Nephron progenitor cell (in vitro differentiated cells): Measurements from ENCODE around the gene INSC.

Experiments used
- DNase-seq: peaks from one replicate; pipeline ENCODE4 v3.0.0; 2021
- H3K27ac Mint-ChIP-seq: 2 replicates; pipeline ENCODE4 v1.8.0; 2021; ENCODE audit warnings: mild to moderate bottlenecking, moderate library complexity, mixed read lengths
- H3K27me3 Mint-ChIP-seq: 2 replicates; pipeline ENCODE4 v1.8.0; 2021; ENCODE audit warnings: mild to moderate bottlenecking, low read depth, mixed read lengths; ENCODE audit not compliant: poor library complexity
- H3K36me3 Mint-ChIP-seq: 2 replicates; pipeline ENCODE4 v1.8.0; 2021; ENCODE audit warnings: low read depth, mixed read lengths
- H3K4me1 Mint-ChIP-seq: 2 replicates; pipeline ENCODE4 v1.8.0; 2021; ENCODE audit warnings: mixed read lengths
- H3K4me3 Mint-ChIP-seq: 2 replicates; pipeline ENCODE4 v1.8.0; 2021; ENCODE audit warnings: mild to moderate bottlenecking, moderate library complexity, mixed read lengths
- H3K9me3 Mint-ChIP-seq: 2 replicates; pipeline ENCODE4 v1.8.0; 2021; ENCODE audit warnings: mild to moderate bottlenecking, moderate library complexity, mixed read lengths
- TF ChIP-seq, protein P1 (sequence below): fragments of 200-600 bp; sonication (generic); IDR thresholded peaks from 2 replicates; pipeline ENCODE4 v1.5.0; 2021; ENCODE audit warnings: antibody characterized with exemption

The INSC gene

DNA sequence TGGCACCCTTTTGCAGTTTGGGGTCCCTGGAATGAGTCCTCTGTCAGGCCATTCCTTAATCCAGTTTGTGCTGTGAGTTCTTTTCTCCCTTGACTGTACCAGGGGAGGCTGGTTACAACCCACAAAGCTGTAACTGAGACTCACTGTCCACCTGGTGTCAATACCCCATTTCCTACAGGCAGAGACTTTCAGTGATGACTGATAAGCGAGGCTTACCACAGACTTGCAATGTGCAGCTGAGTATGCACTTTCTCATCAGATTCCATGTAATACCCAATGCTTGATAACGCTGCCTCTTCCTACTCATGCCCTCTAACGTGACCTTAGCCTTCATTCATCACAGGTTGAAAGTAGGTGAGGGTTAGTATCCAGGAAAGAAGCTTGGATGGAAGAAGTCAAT is 120.1 kb downstream of the INSC start:
- TF ChIP-seq, protein P1, sequence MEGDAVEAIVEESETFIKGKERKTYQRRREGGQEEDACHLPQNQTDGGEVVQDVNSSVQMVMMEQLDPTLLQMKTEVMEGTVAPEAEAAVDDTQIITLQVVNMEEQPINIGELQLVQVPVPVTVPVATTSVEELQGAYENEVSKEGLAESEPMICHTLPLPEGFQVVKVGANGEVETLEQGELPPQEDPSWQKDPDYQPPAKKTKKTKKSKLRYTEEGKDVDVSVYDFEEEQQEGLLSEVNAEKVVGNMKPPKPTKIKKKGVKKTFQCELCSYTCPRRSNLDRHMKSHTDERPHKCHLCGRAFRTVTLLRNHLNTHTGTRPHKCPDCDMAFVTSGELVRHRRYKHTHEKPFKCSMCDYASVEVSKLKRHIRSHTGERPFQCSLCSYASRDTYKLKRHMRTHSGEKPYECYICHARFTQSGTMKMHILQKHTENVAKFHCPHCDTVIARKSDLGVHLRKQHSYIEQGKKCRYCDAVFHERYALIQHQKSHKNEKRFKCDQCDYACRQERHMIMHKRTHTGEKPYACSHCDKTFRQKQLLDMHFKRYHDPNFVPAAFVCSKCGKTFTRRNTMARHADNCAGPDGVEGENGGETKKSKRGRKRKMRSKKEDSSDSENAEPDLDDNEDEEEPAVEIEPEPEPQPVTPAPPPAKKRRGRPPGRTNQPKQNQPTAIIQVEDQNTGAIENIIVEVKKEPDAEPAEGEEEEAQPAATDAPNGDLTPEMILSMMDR = no peak
- Mint-ChIP-seq H3K9me3 (peaks cover 4% of the 10 kb centered on the region), H3K36me3 (no peaks in the 10 kb centered on the region), H3K4me1 (peaks cover 21% of the 10 kb centered on the region), H3K27ac (no peak overlapping the region), H3K4me3 (no peak overlapping the region), H3K27me3 (peaks cover 15% of the 10 kb centered on the region)
- no peak for DNase-seq

DNA sequence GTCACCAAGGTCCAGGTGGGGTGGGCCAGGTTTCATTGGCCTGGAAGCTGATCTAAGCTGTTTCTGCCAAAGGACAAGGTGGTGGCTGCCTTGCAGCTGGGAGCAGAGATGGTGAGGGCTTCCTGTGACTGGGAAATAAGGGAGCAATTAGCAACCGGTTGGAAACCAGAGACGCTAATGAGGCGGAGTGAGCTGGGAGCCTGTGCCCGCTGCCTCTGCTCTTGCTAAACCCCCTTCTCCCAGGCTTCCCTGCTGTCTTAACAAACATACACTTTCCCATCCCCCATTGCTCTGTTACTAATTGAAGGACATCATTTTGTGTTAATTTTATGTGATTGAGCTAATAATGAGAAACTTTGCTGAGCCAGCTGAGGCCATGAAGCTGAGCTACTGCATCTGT is 121.8 kb downstream of the INSC start:
- Mint-ChIP-seq H3K9me3 (peaks cover 4% of the 10 kb centered on the region), H3K27ac (no peak overlapping the region), H3K4me3 (no peak overlapping the region), H3K36me3 (no peaks in the 10 kb centered on the region), H3K27me3 (peaks cover 18% of the 10 kb centered on the region), H3K4me1 (peaks cover 21% of the 10 kb centered on the region)
- TF ChIP-seq, protein P1 = no peak
- DNase-seq = no peak

DNA sequence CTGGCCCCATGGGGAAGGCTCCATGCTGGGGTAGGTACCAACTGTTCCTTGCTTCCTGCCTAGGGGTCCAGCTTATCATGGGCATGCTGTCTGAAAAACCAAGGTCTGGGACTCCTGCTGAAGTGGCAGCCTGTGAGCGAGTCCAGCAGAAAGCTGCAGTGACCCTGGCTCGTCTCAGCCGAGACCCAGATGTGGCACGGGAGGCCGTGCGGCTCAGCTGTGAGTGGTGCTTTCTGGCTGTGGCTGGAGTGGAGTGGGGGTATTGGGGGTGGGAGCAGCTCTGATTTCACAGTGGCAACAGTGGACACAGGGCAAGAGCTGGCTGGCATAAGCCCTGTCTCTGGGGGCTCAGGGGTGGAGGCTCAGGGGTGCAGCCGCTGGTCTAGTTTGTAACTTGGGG is 124.1 kb downstream of the INSC start:
- no peak for DNase-seq
- no peak overlapping the region for H3K4me3 Mint-ChIP-seq
- TF ChIP-seq, protein P1 = no peak

DNA sequence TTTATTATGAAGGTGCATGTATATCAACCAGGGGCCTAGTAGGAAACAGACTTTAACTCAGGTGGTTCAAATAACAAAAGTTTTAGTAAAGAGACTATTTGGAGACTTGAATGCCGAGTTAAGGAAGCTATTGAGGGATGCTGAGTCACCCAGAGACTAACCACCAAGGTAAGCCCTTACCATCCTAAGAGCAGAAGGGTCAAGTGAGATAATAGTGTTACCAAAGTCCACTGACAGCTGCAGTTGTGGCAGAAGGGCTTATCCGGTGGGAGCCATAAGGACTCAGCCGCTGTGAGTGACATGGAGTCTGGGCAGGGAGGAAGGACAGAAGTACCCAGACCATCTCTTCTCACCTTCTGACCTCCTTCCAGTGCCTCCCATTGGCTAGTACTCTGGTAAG is 134.0 kb downstream of the INSC start:
- Mint-ChIP-seq H3K36me3 (no peaks in the 10 kb centered on the region), H3K27ac (no peak overlapping the region), H3K27me3 (no peaks in the 10 kb centered on the region), H3K9me3 (no peaks in the 10 kb centered on the region), H3K4me3 (no peak overlapping the region), H3K4me1 (peaks cover 6% of the 10 kb centered on the region)
- DNase-seq = no peak
- TF ChIP-seq, protein P1 = no peak

More for the DNA sequence above, 124.1 kb downstream of the INSC start:
- Mint-ChIP-seq H3K9me3 (peaks cover 4% of the 10 kb centered on the region), H3K4me1 (peaks cover 12% of the 10 kb centered on the region), H3K36me3 (no peaks in the 10 kb centered on the region), H3K27me3 (peaks cover 17% of the 10 kb centered on the region), H3K27ac (no peak overlapping the region)

DNA sequence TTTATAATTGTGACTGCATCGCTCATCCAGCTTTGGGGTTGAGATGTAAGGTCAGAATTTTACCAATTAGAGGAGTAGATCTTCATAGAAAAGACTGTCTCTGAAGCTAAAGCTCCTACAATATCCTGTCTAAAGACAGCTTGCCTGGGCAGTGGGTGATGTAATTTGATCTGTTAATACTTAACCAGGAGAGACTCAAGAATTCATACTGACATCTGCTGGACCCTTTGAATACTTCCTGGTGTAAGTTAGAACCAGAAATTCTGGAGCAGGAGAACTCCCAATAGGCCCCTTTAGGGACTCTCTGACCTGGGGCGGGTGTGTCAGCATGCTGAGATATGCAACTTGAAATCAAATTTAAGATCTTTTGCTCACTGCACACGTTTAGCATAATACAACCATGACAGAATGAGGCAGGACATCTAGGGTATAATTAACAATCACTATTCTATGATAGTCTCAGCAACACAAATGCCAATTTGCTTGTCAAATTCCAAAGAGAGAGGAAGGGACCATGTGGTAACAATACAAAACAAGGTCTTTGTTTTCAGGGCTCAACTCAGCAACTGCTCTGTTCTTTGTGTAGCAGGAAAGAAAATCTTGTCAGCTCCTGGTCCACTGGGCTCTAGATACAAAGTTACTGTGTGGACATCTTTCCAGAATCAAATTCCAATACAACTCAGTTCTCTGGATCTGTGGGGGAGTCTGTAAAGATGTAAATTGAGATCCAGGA is 143.9 kb downstream of the INSC start:
- no peak for DNase-seq
- H3K9me3 Mint-ChIP-seq = no peaks in the 10 kb centered on the region
- H3K27ac Mint-ChIP-seq = no peak overlapping the region
- TF ChIP-seq, protein P1 = no peak
- no peaks in the 10 kb centered on the region for H3K27me3 Mint-ChIP-seq
- peak overlapping the region; percentile 30 for H3K4me3 Mint-ChIP-seq
- H3K4me1 Mint-ChIP-seq = peaks cover 22% of the 10 kb centered on the region
- no peaks in the 10 kb centered on the region for H3K36me3 Mint-ChIP-seq

DNA sequence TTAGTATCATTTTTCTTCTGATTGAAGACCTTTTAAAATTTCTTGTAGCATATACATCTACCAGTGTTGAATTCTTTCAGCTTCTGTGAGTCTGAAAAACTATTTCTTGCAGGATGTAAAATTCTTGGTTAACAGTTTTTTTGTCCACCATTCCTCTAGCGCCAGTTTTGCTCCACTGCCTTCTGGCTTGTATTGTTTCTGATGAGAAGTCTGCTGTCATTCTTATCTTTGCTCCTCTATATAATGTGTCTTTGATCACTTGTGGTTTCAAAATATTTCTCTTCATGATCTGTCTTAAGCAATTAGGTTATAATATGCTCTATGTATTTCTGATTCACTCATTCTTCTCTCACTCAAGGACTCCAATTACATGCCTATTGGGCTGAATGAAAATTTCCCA is 152.3 kb downstream of the INSC start:
- Mint-ChIP-seq H3K9me3 (peaks cover 42% of the 10 kb centered on the region), H3K27me3 (no peaks in the 10 kb centered on the region), H3K27ac (no peak overlapping the region), H3K4me3 (no peak overlapping the region), H3K4me1 (no peaks in the 10 kb centered on the region), H3K36me3 (peaks cover 9% of the 10 kb centered on the region)
- no peak for DNase-seq
- TF ChIP-seq, protein P1 = no peak
